ENCODE results near the gene RNF112.
"Not testable (repeated sequence)": the region's sequence is repeated elsewhere in the genome, so short reads cannot be mapped to it uniquely, and the experiment has no call there.

GRCh38 chr17:19441288-19441687 lies 30.3 kb downstream of the RNF112 start:
- TF ChIP-seq CTCF (IDR thresholded peaks at IDR 0.05 in 8 of 11, conservative IDR thresholded peaks at IDR 0.05 in 3 of 11); POLR2A (IDR thresholded peaks at IDR 0.05): not testable (repeated sequence)
